Measurements from ENCODE around the gene DHRSX.

DNA sequence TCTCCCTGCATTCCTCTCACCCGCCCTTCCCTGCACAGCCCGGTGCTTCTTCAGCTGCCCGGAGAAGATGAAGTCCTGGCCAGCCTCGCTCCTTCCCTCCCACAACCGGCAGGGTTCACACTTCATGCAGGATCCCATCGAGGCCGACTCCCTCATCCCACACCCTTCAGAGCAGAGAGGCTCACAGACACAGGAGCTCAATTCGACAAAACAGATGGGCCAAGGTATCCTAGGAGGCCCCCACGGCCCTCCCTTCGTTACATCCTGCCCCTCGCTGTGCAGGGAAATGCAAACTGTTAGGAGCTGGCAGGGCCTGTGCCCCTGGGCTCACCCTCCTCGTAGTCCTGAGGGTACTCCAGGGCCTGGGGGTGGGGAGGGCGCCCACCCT lies 238.1 kb downstream of the DHRSX start:
- TF ChIP-seq NFXL1 (IDR thresholded peaks at IDR 0.05; ENCODE audit: borderline replicate concordance) (no peak), POLR2A (IDR thresholded peaks at IDR 0.05; ENCODE audit: low read depth, low read length) (no peak), ETV6 (conservative IDR thresholded peaks at IDR 0.05 in 1 of 2, IDR thresholded peaks at IDR 0.05 in 1 of 2; ENCODE audit: borderline replicate concordance in 1 of 2, low read depth in 1 of 2) (no peak), SREBF1 (IDR thresholded peaks at IDR 0.05; ENCODE audit: low read length) (no peak)
